ENCODE measurements around the gene HDAC6. TPM values are rescaled to one million over a fixed set of nuclear protein-coding genes. Genes with fewer than 3 reads are reported as not detected.

Gene HDAC6
- total RNA-seq, 1 experiment from 2014 or later = 68.1 TPM

- CTCF ChIA-PET = no interaction called here
- H3K9me3 Mint-ChIP-seq (ENCODE audit: low read depth, unreplicated experiment) = no peaks in the 10 kb centered on the region
- peaks cover 7% of the 10 kb centered on the region for H3K36me3 Mint-ChIP-seq (ENCODE audit: insufficient read depth, unreplicated experiment)
- H3K4me3 Mint-ChIP-seq (ENCODE audit: low read depth, unreplicated experiment) = no peak overlapping the region
- TF ChIP-seq CTCF (IDR thresholded peaks at IDR 0.05; ENCODE audit: unreplicated experiment) = no peak
- intact Hi-C loops (cut with micrococcal nuclease; ENCODE audit: unreplicated experiment) = no loop called here
- no peak for DNase-seq
- H3K27ac Mint-ChIP-seq (ENCODE audit: unreplicated experiment) = no peak overlapping the region
- H3K27me3 Mint-ChIP-seq (ENCODE audit: unreplicated experiment) = no peaks in the 10 kb centered on the region
- BruUV-seq (replicated peaks) = no TSS peak
- no peaks in the 10 kb centered on the region for H3K4me1 Mint-ChIP-seq (ENCODE audit: low read depth, unreplicated experiment)
Measured at GRCh38 chrX:48813644-48814043, 11.8 kb downstream of the HDAC6 start.

GRCh38 chrX:48814722-48815121 lies 12.9 kb downstream of the HDAC6 start:
- no peak overlapping the region for H3K4me3 Mint-ChIP-seq (ENCODE audit: low read depth, unreplicated experiment)
- intact Hi-C loops (cut with micrococcal nuclease; ENCODE audit: unreplicated experiment) = no loop called here
- no peaks in the 10 kb centered on the region for H3K27me3 Mint-ChIP-seq (ENCODE audit: unreplicated experiment)
- H3K27ac Mint-ChIP-seq (ENCODE audit: unreplicated experiment) = no peak overlapping the region
- H3K36me3 Mint-ChIP-seq (ENCODE audit: insufficient read depth, unreplicated experiment) = peaks cover 7% of the 10 kb centered on the region
- no peak for DNase-seq
- no peaks in the 10 kb centered on the region for H3K9me3 Mint-ChIP-seq (ENCODE audit: low read depth, unreplicated experiment)
- no peaks in the 10 kb centered on the region for H3K4me1 Mint-ChIP-seq (ENCODE audit: low read depth, unreplicated experiment)
- BruUV-seq (replicated peaks) = no TSS peak
- CTCF ChIA-PET = no interaction called here
- TF ChIP-seq CTCF (IDR thresholded peaks at IDR 0.05; ENCODE audit: unreplicated experiment) = no peak

GRCh38 chrX:48815266-48815665 lies 13.4 kb downstream of the HDAC6 start:
- intact Hi-C loops (cut with micrococcal nuclease; ENCODE audit: unreplicated experiment) = no loop called here
- Mint-ChIP-seq H3K4me3 (ENCODE audit: low read depth, unreplicated experiment) (no peak overlapping the region), H3K4me1 (ENCODE audit: low read depth, unreplicated experiment) (no peaks in the 10 kb centered on the region), H3K27ac (ENCODE audit: unreplicated experiment) (no peak overlapping the region), H3K9me3 (ENCODE audit: low read depth, unreplicated experiment) (no peaks in the 10 kb centered on the region), H3K36me3 (ENCODE audit: insufficient read depth, unreplicated experiment) (peaks cover 7% of the 10 kb centered on the region), H3K27me3 (ENCODE audit: unreplicated experiment) (no peaks in the 10 kb centered on the region)
- no peak for TF ChIP-seq CTCF (IDR thresholded peaks at IDR 0.05; ENCODE audit: unreplicated experiment)
- BruUV-seq (replicated peaks) = no TSS peak
- CTCF ChIA-PET = no interaction called here
- DNase-seq = no peak

- no peaks in the 10 kb centered on the region for H3K9me3 Mint-ChIP-seq (ENCODE audit: low read depth, unreplicated experiment)
Measured at GRCh38 chrX:48816014-48816810, 14.3 kb downstream of the HDAC6 start.

More at GRCh38 chrX:48816014-48816810, 14.3 kb downstream of the HDAC6 start:
- CTCF ChIA-PET = no interaction called here
- no peak for DNase-seq
- no peaks in the 10 kb centered on the region for H3K4me1 Mint-ChIP-seq (ENCODE audit: low read depth, unreplicated experiment)
- H3K27me3 Mint-ChIP-seq (ENCODE audit: unreplicated experiment) = no peaks in the 10 kb centered on the region
- no peak overlapping the region for H3K27ac Mint-ChIP-seq (ENCODE audit: unreplicated experiment)
- no peak for TF ChIP-seq CTCF (IDR thresholded peaks at IDR 0.05; ENCODE audit: unreplicated experiment)
- H3K36me3 Mint-ChIP-seq (ENCODE audit: insufficient read depth, unreplicated experiment) = peaks cover 7% of the 10 kb centered on the region
- no TSS peak for BruUV-seq (replicated peaks)
- intact Hi-C loops (cut with micrococcal nuclease; ENCODE audit: unreplicated experiment) = no loop called here
- H3K4me3 Mint-ChIP-seq (ENCODE audit: low read depth, unreplicated experiment) = no peak overlapping the region
